Right lobe of liver (tissue), 6 donors: ENCODE data around the gene SH3RF2. TPM values are rescaled to one million over a fixed set of nuclear protein-coding genes. Genes with fewer than 3 reads are reported as not detected.
A peak's percentile ranks its signal among the peaks of the same experiment; 100 is the strongest.

Experiments
- ATAC-seq, 4 donors: fragments of 200-7000 bp; cut with Tn5 transposase; one replicate each; pipeline ENCODE4 v1.9.1; 2020; ENCODE audit warnings: mild to moderate bottlenecking in 4 of 4, moderate library complexity in 4 of 4
- DNase-seq, 3 donors: peaks; one replicate each; pipeline ENCODE4 v3.0.0-alpha.2; 2020
- H3K27ac ChIP-seq, 3 donors: fragments of 200-600 bp; one replicate each; pipeline ENCODE4 v1.8.0; 2022
- H3K27me3 ChIP-seq, 2 donors: fragments of 200-600 bp; one replicate each; pipeline ENCODE4 v1.8.0; 2022
- H3K36me3 ChIP-seq, 4 donors: fragments of 200-600 bp; sonication (generic) in 1 of 4; one replicate each; pipeline versions ENCODE4 v1.5.1 to v1.8.0; 2017 to 2022; ENCODE audit warnings: control low read depth in 1 of 4
- H3K4me1 ChIP-seq, 4 donors: fragments of 200-600 bp; sonication (generic) in 1 of 4; one replicate each; pipeline versions ENCODE4 v1.5.1 to v1.8.0; 2017 to 2022; ENCODE audit warnings: control low read depth in 1 of 4
- H3K4me3 ChIP-seq, 3 donors: fragments of 200-600 bp; one replicate each; pipeline ENCODE4 v1.8.0; 2022
- H3K9me3 ChIP-seq, 4 donors: fragments of 200-600 bp; sonication (generic) in 1 of 4; one replicate each; pipeline versions ENCODE4 v1.5.1 to v1.8.0; 2017 to 2022; ENCODE audit warnings: control low read depth in 1 of 4
- POLR2A ChIP-seq: fragments of 450-650 bp; IDR thresholded peaks from one replicate; pipeline ENCODE4 v1.6.1; 2017; ENCODE audit warnings: antibody characterized with exemption, mild to moderate bottlenecking
- WGBS: methylation state at CpG from one replicate; pipeline ENCODE4 v1.1.6; 2018; ENCODE audit warnings: low coverage, low lambda C conversion rate; ENCODE audit not compliant: insufficient coverage; ENCODE audit errors: missing lambda C conversion rate; 5-methylcytosine and 5-hydroxymethylcytosine counted together
- intact Hi-C, 2 donors: fragments of 100-400 bp; cut with DNase I; formaldehyde crosslinking; loops; one replicate each; pipeline versions ENCODE4 v1.11.2 to v1.14.1; 2022
- total RNA-seq, 6 experiments: library from RNA; depleted of rRNA in 2 of 6; stranded (reverse); fragments of >200 nt in 2 of 6; fragmentation: NEBNext Ultra II Directional in 3 of 6; extraction: Animal tissue kit (Norgen Biotek cat#: 25700) in 3 of 6; gene quantifications; one replicate each; pipeline versions ENCODE4 v1.1.0 to v1.2.4, GENCODE V29; 2016 to 2023
- TF ChIP-seq, protein P1 (sequence below), 4 donors: fragments of 200-600 bp in 3 of 4; fragments of 450-650 bp in 1 of 4; IDR thresholded peaks; one replicate each; pipeline versions ENCODE4 v1.5.1 to v1.8.0; 2016 to 2022; ENCODE audit warnings: antibody characterized with exemption in 4 of 4, mild to moderate bottlenecking in 2 of 4
- donor health status: DM: no; HTN: yes; CAD: no.
- donor health status: DM: no; HTN: no; CAD: no.
- donor health status: DM: no; HTN: no; CAD: no.
- donor health status: DM: no; HTN: yes; CAD: no.
- donor health status: DM: no; HTN: yes; CAD: no.

The SH3RF2 gene
- total RNA-seq, 6 experiments from 2014 or later, result 2.7 to 20.6 (median 5.8) TPM

DNA sequence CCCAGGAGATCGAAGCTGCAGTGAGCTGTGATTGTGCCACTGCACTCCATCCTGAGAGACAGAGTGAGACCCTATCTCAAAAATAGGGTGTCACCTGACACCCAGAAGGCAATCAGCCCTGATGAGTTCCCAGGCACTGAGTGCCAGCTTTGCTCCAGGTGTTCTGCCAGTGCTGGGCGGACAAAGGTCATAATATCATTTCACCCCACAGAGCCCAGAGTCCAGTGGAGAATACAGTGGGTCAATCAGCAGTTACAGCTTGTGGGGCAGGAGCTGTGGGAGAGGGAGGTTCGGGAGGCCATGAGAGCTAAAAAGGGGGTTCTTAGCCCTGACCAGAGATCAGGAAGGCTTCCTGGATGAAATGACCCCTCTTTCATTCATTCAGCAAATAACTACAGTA, 24.4 kb upstream of the SH3RF2 start:
- Histone ChIP-seq H3K4me1 (peaks cover 0 to 9% (median 3%) of the 10 kb centered on the region in 4 donors), H3K27ac (no peak overlapping the region), H3K27me3 (no peaks in the 10 kb centered on the region), H3K9me3 (no peaks in the 10 kb centered on the region), H3K4me3 (no peak overlapping the region), H3K36me3 (no peaks in the 10 kb centered on the region)
- WGBS, result 20% methylated on average over 1 of the region's 3 CpGs
- TF ChIP-seq, protein P1, sequence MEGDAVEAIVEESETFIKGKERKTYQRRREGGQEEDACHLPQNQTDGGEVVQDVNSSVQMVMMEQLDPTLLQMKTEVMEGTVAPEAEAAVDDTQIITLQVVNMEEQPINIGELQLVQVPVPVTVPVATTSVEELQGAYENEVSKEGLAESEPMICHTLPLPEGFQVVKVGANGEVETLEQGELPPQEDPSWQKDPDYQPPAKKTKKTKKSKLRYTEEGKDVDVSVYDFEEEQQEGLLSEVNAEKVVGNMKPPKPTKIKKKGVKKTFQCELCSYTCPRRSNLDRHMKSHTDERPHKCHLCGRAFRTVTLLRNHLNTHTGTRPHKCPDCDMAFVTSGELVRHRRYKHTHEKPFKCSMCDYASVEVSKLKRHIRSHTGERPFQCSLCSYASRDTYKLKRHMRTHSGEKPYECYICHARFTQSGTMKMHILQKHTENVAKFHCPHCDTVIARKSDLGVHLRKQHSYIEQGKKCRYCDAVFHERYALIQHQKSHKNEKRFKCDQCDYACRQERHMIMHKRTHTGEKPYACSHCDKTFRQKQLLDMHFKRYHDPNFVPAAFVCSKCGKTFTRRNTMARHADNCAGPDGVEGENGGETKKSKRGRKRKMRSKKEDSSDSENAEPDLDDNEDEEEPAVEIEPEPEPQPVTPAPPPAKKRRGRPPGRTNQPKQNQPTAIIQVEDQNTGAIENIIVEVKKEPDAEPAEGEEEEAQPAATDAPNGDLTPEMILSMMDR (IDR thresholded peaks at IDR 0.05), result no peak
- TF ChIP-seq POLR2A, result no peak
- intact Hi-C loops, result no loop called here
- peak; percentile 87 to 92 (median 89) for ATAC-seq
- DNase-seq, result peak in 1 of 3 donors; percentile 57

DNA sequence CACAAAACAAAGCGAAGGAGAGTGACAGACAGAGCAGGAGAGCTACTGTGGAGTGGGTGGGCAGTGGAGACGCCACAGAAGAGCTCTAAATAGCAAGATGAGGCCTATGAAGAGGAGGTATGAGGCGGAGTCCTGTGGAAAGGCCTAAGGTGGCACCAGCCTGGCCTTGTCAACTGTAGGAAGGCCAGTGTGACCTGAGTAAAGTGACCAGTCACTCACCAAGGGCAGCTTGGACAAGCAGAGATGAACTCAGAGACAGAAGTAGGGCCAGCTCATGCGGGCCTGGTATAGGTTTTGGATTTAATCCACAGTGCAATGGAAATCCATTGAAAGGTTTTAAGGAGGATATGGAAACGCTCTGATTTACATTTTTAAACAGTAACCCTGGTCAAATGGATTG, 23.8 kb upstream of the SH3RF2 start:
- DNase-seq, result no peak
- peaks cover 0 to 9% (median 3%) of the 10 kb centered on the region in 4 donors for H3K4me1 ChIP-seq
- H3K27me3 ChIP-seq, result no peaks in the 10 kb centered on the region
- intact Hi-C loops, result no loop called here
- H3K36me3 ChIP-seq, result no peaks in the 10 kb centered on the region
- no peak overlapping the region for H3K27ac ChIP-seq
- TF ChIP-seq POLR2A, result no peak
- TF ChIP-seq, protein P1 (IDR thresholded peaks at IDR 0.05), result no peak
- H3K9me3 ChIP-seq, result no peaks in the 10 kb centered on the region
- peak; percentile 40 to 63 (median 42) for ATAC-seq
- WGBS, result 64% methylated on average over 5 of the region's 5 CpGs
- H3K4me3 ChIP-seq, result no peak overlapping the region

DNA sequence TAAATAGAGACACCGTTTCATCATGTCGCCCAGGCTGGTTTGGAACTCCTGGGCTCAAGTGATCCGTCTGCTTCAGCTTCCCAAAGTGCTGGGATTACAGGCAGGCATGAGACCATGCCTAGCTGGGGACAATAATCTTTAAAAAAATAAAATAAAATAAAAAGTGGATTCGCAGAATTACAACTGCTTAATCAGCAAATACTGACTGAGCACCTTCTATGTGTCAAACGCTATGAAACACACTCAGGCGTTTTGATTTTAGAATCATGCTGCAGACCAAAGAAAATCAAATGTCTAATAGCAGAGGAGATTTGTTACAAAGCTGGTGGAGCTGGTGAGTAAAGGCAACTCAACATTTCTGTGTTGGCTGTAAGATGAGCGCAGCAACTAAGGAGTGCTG, 22.7 kb upstream of the SH3RF2 start:
- WGBS, result 95% methylated on average over 7 of the region's 7 CpGs
- no peaks in the 10 kb centered on the region for H3K36me3 ChIP-seq
- DNase-seq (no peak), ATAC-seq (no peak)
- H3K27me3 ChIP-seq, result no peaks in the 10 kb centered on the region
- intact Hi-C loops, result no loop called here
- H3K27ac ChIP-seq, result no peak overlapping the region
- H3K9me3 ChIP-seq, result no peaks in the 10 kb centered on the region
- peaks cover 0 to 9% (median 3%) of the 10 kb centered on the region in 4 donors for H3K4me1 ChIP-seq
- H3K4me3 ChIP-seq, result no peak overlapping the region
- TF ChIP-seq POLR2A, result no peak
- TF ChIP-seq, protein P1 (IDR thresholded peaks at IDR 0.05), result no peak

DNA sequence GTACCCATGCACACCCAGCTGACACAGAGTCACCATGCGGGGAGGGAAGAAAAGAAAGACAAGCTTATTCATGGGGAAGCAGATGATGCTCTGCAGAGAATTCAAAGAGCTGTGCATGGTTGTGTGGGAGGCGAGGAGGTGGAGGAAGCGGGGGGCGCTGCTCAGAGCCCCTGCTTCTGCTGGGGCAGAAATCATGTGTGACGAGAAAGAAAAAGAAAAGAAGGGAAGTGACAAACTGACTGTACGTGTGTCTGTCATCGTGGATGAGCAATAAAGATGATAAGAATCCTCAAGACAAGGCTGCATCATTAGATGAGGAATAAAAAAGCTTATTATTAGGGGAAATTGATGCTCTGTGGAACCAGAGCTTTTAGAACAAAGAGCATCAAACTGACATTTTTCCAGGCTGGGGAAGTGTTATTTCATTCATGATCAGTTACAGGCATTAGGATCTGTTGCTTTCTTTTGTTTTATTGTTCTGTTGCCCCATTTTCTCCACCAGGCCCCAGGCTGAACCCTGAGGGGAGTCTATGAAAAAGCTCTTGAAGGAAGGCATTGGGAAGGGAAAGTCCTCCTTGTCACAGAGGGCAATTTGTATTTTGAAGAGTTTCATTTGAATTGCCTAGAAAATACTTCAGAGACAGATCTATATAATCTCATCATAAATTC, 20.3 kb upstream of the SH3RF2 start:
- ATAC-seq (no peak), DNase-seq (no peak)
- Histone ChIP-seq H3K36me3 (no peaks in the 10 kb centered on the region), H3K27me3 (no peaks in the 10 kb centered on the region), H3K4me3 (no peak overlapping the region), H3K4me1 (peaks cover 0 to 9% (median 3%) of the 10 kb centered on the region in 4 donors), H3K9me3 (no peaks in the 10 kb centered on the region), H3K27ac (no peak overlapping the region)
- WGBS, result 84% methylated on average over 7 of the region's 7 CpGs
- intact Hi-C loops, result no loop called here
- TF ChIP-seq, protein P1 (IDR thresholded peaks at IDR 0.05), result no peak
- TF ChIP-seq POLR2A, result no peak
